NCI-H2196 treated with DMSO at 0.1 percent for 48 hours (cell line): ENCODE results near the gene FGD1.
"Not testable (repeated sequence)": the region's sequence is repeated elsewhere in the genome, so short reads cannot be mapped to it uniquely, and the experiment has no call there.

Source experiments
- DNase-seq: peaks from one replicate; lab custom pipeline; 2025; ENCODE audit not compliant: unreplicated experiment; lab: John Stamatoyannopoulos, UW

The FGD1 gene

DNA sequence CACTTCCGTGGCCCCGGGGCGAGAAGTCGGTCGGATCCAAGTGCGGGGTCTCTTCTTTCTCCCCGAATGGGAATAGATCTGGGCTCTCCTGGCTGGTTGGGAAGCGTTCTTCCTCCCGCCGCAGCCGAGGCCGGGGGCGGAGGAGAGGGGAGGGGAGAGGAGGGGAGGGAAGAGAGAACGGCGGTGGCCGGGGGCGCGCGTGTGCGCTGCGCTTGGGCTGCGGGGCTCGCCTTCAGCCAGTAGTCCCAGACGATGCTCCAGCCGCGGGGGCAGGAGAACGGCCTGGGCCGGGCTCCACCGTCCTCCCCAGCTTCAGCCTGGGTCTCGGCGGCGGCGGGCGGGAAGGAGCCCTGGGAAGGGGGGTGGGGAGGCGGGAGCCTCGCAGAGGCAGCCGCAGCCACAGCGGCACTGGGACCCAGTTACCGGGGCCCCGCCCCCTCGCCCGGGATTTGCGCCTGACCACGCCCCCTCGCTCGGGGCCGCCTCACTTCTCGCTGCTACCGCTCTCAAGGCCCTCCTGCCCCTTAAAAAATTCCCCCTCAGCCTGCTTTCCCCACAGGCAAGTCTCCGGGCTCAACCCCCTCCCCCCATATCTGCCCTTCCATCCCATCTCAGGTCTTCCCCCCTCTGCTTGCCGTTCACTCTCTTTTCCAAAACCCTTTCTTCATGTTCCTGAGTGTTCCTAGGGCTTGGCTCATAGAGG lies at the start of gene FGD1:
TSS of gene FGD1 (minus strand) at position 421 of the 703 bp plus-strand sequence. CDS start 802 bp downstream, outside the sequence.
- DNase-seq: peak; percentile 27

- not testable (repeated sequence) for DNase-seq
Measured at GRCh38 chrX:54542239-54542638, 46.2 kb upstream of the FGD1 start.

GRCh38 chrX:54540289-54540688 lies 44.3 kb upstream of the FGD1 start:
- no peak for DNase-seq

DNA sequence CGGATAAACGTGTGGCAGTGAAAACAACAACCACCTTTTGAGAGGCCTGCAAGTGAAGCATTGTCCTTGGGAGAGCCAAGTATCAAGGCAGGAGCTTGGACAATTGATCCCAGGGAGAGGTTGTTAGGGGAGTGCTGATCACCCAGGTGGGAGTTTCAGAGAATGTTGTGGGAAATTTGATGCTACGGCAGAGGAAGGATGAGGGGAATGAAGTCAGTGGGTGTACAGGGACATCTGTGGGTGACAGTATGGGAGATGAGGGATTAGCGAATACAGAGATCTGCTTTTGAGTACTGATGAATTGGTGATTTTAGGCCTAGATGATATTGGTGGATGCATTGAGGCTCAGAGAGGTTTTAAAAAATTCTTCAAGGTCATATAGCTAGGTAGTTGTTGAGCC lies 38.2 kb upstream of the FGD1 start:
- DNase-seq: no peak

- no peak for DNase-seq
Measured at GRCh38 chrX:54530357-54530900, 34.4 kb upstream of the FGD1 start.

DNA sequence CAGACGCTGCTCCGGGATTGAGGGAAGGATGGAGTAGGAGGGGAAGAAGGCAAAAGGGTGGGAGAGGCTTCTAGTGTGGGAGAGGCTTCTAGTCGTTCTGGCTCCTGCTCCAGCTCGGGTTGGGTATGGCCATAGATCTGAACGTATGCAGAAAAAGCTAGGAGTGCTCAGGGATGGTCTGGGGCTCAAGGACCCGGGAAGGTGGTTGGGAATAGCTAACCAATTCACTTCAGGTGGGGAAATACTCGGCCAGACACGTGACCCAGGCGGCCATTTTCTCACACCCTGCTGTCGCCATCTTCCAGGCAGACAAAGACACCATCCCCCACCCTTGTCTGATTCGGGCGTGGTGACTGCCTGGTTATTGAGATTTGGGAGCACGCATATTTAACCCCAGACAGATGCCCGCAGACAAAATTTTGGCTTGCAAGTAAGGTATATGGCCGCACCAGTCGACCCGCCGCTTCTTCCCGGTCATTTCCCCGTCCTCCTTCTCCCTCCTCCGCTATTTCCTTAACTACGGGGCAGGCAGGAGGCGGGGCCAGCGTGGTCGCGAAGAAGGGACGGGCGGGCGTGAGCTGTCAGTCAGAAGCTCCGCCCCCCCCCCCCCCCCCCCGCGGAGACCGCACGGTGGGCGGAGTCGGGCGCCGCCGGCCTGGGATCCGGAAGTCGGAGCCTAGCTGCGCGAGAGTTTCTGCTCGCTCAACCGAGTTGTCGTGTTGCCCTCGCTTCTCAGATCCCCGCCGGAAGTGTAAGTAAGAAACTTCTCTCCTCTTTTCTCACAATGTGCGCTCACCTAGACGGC lies 33.7 kb upstream of the FGD1 start, which contains the start of gene GNL3L:
TSS of gene GNL3L (plus strand) at position 668 of the 805 bp plus-strand sequence. CDS start 2,348 bp downstream, outside the sequence.
- DNase-seq: peak; percentile 73

DNA sequence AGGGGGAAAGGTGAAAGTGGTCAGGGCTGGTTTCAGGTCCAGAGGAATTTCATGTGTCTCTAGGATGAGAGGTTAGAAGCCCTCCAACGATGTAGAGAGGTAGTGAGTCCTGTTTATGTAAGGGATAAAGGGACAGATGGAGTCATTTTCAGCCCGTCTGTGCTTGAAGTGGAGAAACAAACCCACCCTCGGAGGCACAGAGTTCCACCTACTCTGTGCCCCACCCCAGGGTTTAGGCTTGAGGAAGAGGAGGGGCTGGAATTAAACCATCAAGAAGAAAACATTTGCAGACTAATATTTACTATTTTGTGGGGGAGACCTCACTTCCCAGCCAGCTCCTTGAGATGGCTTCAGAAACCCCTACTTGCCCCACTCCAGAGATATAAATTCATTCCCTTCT lies 33.1 kb upstream of the FGD1 start:
- DNase-seq: no peak

GRCh38 chrX:54509400-54509799 lies 13.4 kb upstream of the FGD1 start:
- no peak for DNase-seq

DNA sequence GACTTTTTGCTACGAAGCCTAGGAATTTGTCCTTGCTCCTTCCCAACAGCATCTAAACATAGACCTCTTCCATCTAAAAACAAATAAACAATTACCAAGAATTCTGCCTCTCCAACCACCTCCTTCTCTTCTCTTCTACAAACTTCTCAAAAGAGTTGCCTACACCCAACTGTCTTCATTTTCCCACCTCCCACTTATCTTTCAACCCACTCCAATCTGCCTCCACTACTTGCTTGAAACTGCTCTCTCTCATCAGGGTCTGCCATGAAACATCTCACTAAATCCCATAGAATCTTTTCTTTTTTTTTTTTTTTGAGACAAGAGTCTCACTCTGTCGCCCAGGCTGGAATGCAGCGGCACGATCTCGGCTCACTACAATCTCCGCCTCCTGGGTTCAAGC lies 902 bp upstream of the FGD1 start:
- no peak for DNase-seq

- DNase-seq: no peak
Measured at GRCh38 chrX:54496517-54496852, 451 bp upstream of the FGD1 start.

- DNase-seq: no peak
Measured at GRCh38 chrX:54494989-54495813, 833 bp downstream of the FGD1 start.

- no peak for DNase-seq
Measured at GRCh38 chrX:54494166-54494988, 1.7 kb downstream of the FGD1 start.

GRCh38 chrX:54492340-54492739 lies 3.7 kb downstream of the FGD1 start:
- DNase-seq: no peak

- not testable (repeated sequence) for DNase-seq
Measured at GRCh38 chrX:54489819-54490218, 6.2 kb downstream of the FGD1 start.

DNA sequence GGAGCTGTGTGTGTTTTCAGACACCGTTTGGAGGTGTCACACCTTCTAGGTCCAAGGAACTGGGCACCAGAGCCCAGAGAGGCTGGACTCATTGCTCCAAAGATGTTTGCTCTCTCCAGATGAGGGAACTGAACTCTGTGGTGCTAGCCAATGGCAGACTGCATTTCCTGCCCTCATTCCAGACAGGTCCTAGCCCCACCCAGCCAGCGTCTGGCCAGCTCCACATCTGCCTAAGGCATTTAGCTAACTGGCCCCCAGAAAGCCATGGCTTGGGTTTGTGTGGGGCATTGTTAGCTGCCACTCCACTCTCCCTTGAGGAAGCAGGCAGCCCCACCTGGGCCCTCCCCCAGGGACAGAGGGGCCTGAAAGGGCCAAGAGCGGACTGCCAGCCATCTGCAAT lies 11.4 kb downstream of the FGD1 start:
- DNase-seq: no peak

DNA sequence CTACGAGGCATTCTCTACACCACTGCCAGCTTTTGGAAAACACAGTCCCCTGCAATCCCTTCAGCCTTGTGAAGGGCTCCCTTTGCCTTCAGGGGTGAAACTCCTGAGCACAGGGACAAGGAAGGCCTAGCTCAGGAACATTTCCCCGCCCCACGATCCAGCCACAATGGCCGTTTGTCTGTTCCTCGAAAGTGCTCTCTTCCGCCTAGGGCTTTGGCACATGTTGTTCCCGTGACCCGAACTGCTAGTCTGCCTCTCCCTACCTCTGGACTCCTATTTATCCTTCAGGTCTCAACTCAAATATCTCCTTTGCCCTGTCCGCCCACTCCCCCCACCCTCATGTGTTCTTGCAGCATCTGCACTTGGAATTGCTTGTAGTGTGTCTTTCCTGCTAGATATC lies 12.1 kb downstream of the FGD1 start:
- DNase-seq: no peak

- DNase-seq: no peak
Measured at GRCh38 chrX:54482839-54483593, 13.0 kb downstream of the FGD1 start.

DNA sequence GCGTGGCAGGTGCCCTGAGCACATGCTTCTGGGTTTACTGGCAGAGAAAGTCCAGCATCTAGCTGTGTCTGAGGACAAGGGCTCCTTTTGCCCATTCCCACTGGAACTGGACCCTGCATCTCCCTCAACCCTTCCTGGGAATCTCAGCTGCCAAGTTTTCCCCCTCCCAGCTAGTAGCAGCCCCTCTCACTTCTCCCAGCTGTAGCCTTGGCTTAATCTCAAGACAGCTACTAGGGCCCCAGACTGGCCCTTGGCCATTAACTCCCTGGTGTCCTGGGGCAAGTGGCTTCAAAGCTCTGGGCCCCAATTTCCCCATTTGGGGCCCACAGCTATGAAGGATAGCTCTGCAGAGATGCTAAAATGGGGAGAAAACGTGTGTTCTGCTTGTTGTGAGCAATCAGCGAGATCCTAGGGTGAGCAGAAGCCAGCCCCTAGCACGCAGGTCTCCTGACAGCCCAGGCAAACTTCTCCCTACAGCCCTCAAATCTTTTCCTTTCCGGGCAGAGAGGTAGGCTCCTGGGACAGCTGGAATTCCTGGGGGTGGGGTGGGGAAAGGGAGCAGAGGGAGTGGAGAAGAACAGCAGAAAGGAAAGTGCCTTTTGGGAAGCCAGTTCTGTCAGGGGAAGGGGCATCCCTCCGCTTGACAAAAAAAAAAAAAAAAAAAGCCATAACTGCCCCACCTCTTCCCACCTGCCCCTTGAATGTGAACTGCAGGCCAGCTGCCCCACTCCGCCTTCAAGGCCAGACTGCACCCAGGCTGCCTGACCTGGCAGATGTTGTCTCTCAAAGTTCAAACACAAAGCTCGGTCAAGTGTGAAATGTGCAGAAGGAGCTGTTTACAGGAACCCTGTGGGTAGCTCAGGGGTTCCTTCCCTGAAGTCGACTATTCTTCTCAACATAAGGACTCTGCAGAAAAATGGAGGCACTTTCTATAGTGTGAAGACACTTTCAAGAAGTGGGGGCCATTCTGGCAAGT lies 16.6 kb downstream of the FGD1 start:
- no peak for DNase-seq
